ENCODE results near the gene CMC1.

CMC1 gene

DNA sequence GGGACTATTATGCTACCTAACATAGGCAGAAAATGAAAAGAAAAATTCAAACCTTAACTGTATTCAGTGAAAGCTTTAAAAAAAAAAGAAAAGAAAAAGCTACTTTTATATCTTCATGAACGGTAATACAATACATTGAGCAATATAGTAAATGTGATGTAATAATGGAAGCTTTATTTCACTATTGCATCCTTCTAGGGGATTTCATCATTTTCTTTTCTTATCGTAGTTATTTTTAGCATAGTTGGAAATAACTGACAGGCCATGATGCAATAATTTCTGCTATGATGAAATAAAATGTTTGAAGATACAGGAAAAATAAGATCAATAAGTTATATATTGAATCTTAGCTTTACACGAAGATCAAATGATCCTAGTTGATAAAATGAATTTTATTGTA is 66.8 kb downstream of the CMC1 start:
- DNase-seq, result no peak

DNA sequence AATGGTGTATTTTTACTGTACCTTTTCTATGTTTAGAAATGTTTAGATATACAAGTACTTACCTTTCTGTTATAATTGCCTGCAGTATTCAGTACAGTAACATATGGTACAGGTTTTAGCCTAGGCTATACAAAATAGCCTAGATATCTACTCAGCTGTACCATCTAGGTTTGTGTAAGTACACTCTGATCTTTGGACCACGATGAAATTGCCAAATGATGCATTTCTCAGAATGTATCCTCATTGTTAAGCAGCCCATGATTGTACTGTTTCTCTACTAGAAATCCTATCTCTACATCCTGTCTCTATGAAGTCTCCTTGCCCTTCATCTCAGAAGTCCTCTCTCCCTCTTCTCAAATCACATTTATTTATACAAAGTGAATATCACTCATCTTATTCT is 74.3 kb downstream of the CMC1 start:
- no peak for DNase-seq

DNA sequence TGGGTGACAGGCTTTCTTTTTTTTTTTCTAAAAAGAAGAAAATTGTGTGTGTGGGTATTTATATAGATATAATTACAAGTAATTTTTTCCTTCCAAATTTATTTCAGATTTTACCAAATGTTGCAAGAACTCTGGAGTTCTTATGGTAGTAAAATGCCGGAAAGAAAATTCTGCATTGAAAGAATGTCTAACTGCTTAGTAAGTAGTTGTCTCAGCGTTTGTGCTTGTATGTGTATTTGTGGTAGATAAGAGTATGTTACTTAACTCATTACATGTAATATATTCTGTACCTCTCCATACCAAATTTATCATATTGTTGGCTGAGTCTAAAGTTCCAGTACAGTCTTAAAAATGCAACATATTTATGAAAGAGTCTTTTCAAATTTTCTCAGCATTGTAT is 74.8 kb downstream of the CMC1 start:
- no peak for DNase-seq

DNA sequence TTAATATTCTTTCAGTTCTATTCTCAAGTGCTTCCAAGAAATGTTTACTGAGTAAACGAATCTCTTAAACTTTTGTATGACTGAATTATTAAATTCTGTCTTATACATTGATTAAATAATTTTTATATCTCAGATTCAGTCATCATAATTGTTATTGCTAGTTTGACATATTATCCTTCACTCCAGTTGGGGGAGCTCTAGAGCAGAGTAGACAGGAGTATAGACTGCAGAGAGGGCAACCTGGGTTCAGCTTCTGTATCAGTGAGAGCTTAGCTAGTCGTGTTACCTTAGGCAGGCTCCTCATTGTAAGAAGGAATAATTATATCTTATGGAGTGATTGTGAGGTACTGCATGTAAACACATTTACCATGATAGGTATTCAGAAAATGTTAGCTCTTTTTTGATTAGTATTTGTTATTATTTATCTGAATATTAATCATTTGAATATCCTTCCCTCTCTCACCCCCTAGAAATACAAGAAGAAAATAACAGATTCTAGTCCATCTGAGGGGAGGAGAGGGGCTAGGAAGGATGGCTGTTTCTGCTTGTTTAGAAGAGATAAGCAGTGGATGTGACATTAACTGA is 76.1 kb downstream of the CMC1 start:
- DNase-seq, result peak; percentile 8

DNA sequence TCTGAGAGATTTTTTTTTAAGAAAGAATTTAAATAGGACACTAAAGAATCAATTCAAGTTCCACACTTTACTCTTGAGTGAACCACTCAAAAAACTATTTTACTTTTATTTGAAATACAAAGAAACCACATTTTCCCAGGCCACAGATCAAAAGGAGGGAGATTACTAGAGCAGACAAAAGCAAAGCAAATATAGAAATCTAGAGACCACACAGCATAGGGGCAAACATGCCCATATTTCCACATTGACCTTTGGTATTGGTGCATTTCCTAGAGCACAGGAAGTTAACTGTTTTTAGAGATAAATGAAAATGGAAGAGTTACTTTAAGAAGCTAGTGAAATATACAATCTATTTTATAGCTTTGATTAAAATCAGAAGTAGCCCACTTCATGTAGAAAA is 79.6 kb downstream of the CMC1 start:
- DNase-seq, result no peak

DNA sequence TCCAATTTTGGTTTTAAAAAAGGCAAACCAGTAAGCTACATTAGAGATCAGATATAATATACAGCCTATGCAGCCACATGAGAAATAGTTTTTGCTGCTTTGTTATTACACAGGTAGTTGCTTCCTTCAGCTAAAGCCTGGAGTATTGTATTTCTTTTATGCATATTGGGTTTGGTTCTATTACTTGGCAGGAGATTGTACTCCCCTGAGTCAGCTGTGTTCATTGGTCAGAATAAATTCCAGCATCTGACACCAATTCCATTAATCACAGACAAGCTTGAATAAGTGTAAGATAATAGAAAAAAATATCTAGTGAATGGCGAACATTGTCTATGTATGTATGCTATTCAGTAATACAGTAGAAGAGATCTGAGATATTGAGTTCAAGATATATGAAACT is 81.0 kb downstream of the CMC1 start:
- no peak for DNase-seq

DNA sequence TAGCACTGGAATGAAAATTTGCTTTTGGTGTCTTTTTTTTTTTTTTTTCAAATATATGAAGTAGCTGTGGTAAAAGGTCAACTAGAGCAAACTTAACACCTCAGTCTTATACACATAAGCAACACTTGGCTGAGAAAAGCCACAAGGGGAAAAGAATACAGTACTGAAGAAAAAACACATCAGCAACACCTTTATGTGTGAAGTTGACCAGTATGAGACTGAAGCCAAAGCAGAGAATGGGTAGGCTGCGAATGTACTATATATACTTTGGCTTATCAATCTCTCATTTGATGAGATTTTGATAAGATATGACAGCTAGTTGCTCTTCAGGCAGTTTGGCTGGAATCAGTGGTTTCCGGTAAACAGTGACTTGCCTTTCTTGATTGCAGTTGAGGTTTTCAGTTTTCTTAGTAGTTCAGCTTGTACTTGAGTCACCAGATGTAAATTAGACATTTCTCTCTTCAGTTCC is 85.1 kb downstream of the CMC1 start:
- no peak for DNase-seq

GRCh38 chr3:28328188-28329151 is 87.1 kb downstream of the CMC1 start:
- no peak for DNase-seq

DNA sequence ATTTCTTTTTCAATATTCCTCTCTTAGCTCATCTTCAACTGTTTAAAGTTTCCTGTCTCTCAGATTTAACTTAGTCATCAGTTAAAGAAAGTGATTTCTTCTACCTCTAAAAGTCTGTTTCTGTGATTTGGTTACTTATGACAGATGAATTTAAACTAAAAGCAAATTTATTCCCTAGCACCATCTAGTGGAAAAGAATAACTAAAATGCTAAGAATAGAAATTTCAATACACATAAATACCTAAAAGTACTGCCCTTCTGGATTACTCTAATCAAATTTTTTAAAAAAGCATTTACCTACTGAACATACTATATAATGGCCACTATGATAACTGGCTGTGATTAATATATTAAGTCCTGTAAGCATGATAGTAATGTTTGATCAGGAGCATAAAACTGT is 93.1 kb downstream of the CMC1 start:
- DNase-seq, result no peak

DNA sequence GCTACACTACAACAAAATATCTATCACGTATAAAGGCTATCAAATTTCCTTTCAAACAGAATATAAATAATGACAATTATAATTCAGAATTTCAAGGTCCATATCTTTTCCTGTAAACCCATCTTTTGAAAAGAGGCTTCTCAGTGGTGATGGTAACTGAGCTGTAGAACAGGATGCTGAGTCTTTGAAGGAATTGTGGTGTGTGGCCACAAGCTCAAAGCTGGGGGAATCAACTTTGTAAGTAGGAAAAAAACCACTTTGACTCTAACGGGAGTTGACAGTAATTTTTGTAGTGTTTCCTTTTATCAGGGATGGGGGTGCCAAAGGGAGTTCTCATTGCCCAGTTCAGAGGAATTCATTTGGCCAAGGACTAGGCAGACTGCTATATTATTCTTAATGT is 93.8 kb downstream of the CMC1 start:
- DNase-seq, result no peak

DNA sequence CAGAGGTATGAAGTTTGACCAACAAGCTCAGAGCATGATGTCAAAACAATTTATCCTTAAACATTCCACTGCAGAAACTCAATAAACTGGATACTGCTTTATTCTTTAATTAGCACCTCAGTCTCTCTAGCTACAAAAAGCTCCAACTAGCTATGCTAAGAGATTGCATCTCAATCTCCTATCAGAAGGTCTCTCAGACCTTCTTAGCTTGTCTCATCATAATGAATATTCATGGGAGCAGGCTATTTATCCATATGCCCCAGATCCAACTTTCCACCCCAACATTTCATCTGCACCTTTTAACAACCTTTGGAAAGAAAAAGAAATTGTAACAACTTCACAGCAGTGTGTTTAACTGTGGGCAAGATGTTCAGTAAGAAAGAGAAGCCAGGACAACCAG is 95.8 kb downstream of the CMC1 start:
- DNase-seq, result no peak

- DNase-seq, result no peak
Observed at GRCh38 chr3:28343144-28343543, 101.7 kb downstream of the CMC1 start.

GRCh38 chr3:28345690-28346089 is 104.3 kb downstream of the CMC1 start:
- no peak for DNase-seq

GRCh38 chr3:28347374-28348264 is 106.2 kb downstream of the CMC1 start:
- no peak for DNase-seq

- no peak for DNase-seq
Observed at GRCh38 chr3:28348265-28348628, 106.8 kb downstream of the CMC1 start.

GRCh38 chr3:28348629-28349468 is 107.4 kb downstream of the CMC1 start, which contains the start of the genes AZI2 and ZCWPW2:
TSS of gene AZI2 (minus strand) at chr3:28348824. CDS start at chr3:28340617, 8,207 bp downstream.
TSS of gene ZCWPW2 (plus strand) at chr3:28348721. CDS start at chr3:28413069, 64,348 bp downstream.
- DNase-seq, result peak; percentile 90

DNA sequence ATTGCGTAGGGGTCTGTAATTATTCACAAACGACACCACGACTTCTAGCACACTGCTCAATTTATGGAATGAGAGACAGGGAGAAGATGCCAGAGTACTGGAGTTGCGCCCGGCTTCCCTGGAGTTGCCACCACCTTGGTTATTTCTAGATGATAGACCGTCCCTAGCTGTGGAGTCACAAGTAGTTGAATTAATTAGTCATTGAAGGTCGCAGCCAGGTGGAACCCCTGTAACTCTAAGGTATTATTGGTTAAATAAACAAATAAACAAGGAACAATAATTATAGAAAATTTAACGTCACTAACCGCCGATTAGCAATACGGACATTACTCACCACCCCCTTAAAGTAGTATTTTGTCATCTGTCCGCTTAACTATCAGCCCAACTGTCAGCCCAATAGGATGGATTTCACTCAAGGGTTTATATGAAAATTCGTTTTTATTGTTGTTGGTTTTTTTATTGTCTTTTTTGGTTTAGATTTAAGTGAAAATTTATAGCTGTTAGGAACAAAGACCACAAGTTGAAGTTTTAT is 108.1 kb downstream of the CMC1 start:
- no peak for DNase-seq
